ENCODE results near the gene ZNF83.
"Not testable (repeated sequence)": the region's sequence is repeated elsewhere in the genome, so short reads cannot be mapped to it uniquely, and the experiment has no call there.

ZNF83 gene

DNA sequence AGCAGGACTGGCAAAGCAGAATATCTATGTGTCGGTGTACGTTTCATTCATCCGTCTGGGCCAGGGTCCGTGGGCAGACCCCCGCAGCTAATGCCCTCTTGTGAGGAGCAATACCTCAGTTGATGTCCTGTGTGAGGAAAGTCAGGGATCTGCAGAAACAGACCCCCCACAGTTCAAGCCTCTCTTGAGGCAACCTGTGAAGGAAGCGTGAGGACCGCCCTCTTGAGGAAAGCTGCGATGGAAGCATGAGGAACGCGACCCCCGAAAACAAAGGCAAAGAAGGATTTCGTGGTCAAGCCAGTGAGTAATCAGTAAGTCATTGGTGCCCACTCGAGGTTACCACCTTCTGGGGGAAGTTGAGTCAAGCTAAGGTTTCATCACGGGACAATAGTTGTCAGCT is 20.9 kb upstream of the ZNF83 start:
- no peaks in the 10 kb centered on the region for H3K27me3 Mint-ChIP-seq
- H3K27ac Mint-ChIP-seq, result no peak overlapping the region
- H3K9me3 Mint-ChIP-seq, result peaks cover 9% of the 10 kb centered on the region
- H3K4me3 Mint-ChIP-seq, result no peak overlapping the region
- H3K36me3 Mint-ChIP-seq, result peaks cover 68% of the 10 kb centered on the region
- peaks cover 3% of the 10 kb centered on the region for H3K4me1 Mint-ChIP-seq

DNA sequence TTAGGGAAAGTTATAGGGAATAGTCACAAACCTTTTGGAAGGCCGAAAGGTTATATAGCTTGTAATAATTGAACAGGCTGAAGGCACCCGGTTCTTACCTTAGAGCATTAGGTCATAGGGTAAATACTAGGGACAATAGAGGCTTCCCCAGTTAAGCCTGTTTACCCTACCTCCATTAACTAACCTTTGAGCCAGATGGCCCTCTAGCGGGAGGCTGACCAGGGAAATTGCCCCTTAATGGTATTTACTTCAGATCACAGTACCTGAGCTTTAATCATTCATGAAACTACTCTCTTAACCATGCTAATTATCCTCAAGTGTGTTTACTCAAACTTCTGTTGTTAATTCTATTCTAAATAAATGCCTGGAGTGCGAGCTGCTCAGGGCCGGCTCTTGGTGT is 20.4 kb upstream of the ZNF83 start:
- Mint-ChIP-seq H3K27ac (no peak overlapping the region), H3K4me3 (no peak overlapping the region), H3K36me3 (peaks cover 72% of the 10 kb centered on the region), H3K9me3 (peaks cover 13% of the 10 kb centered on the region), H3K4me1 (peaks cover 3% of the 10 kb centered on the region), H3K27me3 (no peaks in the 10 kb centered on the region)

DNA sequence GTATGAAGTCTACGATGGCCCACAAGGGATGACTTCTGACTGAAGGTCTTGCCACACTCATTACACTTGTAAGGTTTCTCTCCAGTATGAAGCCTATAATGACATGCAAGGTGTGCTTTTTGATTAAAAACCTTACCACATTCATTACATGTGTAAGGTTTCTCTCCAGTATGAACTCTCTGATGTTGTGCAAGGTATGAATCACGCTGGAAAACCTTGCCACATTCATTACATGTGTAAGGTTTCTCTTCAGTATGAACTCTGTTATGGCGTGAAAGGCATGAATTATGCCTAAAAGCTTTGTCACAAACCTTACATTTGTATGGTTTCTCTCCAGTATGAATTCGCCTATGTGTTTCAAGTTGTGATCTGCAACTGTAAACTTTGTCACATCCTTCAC is 15.0 kb upstream of the ZNF83 start:
- Mint-ChIP-seq H3K9me3 (peaks cover 38% of the 10 kb centered on the region), H3K27me3 (no peaks in the 10 kb centered on the region), H3K36me3 (peaks cover 71% of the 10 kb centered on the region), H3K27ac (no peak overlapping the region), H3K4me3 (no peak overlapping the region), H3K4me1 (no peaks in the 10 kb centered on the region)

DNA sequence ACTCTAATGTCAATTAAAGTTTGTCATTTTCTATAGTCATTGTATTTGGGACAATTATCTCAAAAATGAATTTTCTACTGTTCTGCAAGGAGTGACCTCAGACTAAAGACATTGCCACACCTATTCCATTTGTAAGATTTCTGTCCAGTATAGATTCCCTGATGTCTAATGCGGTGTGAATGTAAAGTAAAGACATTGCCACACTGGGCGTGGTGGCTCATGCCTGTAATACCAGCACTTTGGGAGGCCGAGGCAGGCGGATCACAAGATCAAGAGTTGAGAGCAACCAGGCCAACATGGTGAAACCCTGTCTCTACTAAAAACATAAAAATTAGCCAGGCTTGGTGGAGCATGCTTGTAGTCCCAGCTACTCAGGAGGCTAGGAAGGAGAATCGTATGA is 13.8 kb upstream of the ZNF83 start:
- Mint-ChIP-seq H3K27me3 (no peaks in the 10 kb centered on the region), H3K4me3 (no peak overlapping the region), H3K4me1 (no peaks in the 10 kb centered on the region), H3K36me3 (peaks cover 72% of the 10 kb centered on the region), H3K27ac (no peak overlapping the region), H3K9me3 (peaks cover 38% of the 10 kb centered on the region)

DNA sequence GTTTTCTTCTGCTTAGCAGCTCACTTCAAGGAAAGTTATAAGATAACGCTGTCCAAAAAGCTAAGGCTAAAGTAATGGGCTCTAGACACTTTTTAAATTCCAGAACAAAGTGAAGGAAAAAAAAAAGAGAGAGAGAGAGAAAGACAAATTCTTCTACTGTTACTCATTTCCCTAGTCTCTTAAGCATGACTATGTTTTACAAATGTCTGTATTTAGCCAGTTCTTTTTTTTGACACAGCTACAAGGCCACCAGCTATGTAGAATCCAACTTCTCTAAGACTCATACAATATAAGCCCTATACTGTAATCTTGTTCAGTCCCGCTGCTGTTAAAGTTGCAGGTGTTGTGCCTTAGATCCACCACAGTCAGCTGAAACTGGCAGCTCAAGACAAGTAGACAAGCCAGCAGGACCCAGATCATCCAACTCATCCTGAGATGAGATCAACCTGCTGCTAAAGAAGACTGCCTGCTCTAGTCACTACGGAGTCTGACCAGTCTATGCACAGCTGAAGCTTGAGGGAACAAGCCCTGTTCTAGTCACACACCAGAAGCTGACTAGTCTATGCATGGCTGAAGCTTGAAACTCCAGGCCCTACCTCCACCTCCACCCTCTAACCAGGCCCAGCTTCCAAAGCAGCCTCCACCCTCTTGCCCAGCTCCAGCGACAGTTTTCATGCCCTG is 10.3 kb upstream of the ZNF83 start:
- Mint-ChIP-seq H3K27me3 (no peaks in the 10 kb centered on the region), H3K4me1 (no peaks in the 10 kb centered on the region), H3K4me3 (no peak overlapping the region), H3K9me3 (peaks cover 24% of the 10 kb centered on the region), H3K27ac (peak overlapping the region; percentile 59), H3K36me3 (peaks cover 52% of the 10 kb centered on the region)

DNA sequence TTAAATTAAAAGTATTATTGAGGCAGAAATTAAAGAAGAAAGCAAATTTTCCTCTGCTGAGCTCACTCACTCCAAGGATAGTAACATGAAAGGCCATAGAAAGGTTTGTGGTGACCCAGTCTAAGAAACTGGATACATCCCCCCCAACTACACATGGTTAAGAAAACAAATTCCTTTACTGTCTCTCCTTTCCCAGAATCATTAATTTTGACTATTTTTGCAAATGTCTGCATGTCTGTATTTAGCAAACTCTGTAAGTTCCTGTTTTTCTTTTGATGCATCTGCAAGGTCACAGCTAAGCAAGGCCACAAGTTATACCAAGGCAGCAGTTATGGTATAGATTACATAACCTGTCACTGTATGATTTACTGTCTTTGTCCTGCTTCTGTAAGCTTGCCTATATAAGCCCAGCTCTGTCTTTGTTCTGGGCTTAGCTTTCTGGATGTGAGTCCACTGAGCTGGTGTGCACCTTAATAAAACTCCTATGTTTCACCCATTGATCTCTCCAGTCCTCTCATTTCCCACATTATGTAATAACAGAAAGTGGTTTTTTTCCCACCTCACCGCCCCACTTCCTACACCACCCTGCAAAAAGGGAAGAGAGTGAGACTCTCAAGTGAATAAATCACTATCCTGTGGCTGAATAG is 8.5 kb upstream of the ZNF83 start:
- H3K4me1 Mint-ChIP-seq, result no peaks in the 10 kb centered on the region
- H3K36me3 Mint-ChIP-seq, result peaks cover 39% of the 10 kb centered on the region
- no peak overlapping the region for H3K4me3 Mint-ChIP-seq
- H3K27ac Mint-ChIP-seq, result no peak overlapping the region
- no peaks in the 10 kb centered on the region for H3K27me3 Mint-ChIP-seq
- peaks cover 15% of the 10 kb centered on the region for H3K9me3 Mint-ChIP-seq

DNA sequence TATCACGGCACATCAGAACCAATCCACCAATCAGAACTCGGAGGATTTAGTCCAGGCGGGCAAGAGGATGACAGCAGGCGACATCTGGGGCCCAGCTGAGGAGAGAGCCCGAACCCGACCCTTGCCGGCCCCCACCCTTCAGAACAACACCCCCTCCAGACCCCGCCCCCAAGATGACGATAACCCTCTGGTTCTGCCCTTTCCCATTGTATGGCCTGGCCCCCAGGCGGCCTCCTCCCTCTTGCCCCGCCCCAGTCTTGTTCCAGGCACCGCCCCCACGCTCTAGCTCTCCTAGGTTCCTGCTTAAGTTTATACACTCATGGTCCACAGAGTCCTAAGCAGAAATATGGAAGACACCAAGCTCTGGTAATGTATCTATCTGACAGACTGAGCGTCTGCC is 2.8 kb upstream of the ZNF83 start:
- Mint-ChIP-seq H3K27ac (no peak overlapping the region), H3K36me3 (peaks cover 16% of the 10 kb centered on the region), H3K4me3 (no peak overlapping the region), H3K27me3 (no peaks in the 10 kb centered on the region), H3K9me3 (peaks cover 13% of the 10 kb centered on the region), H3K4me1 (peaks cover 19% of the 10 kb centered on the region)

DNA sequence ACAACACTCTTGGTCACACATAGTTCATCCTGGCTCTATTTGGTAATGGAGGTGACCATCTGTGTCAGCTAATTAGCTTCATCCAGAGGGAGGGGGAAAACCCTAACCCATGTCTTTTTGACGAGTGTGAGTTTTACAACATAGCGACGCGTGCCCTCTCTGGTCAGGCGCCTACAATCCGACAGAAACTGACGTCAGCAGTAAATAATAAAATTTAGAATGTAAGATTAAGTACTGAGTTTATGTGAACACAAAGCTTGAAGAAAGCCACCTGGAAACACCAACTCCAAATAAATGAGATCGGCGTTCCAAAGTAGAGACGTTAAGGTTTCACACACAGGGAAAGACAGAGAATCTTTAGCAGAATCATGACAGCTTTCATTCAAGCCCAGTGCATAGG is 1.8 kb upstream of the ZNF83 start:
- H3K9me3 Mint-ChIP-seq, result peaks cover 13% of the 10 kb centered on the region
- H3K27me3 Mint-ChIP-seq, result no peaks in the 10 kb centered on the region
- H3K4me1 Mint-ChIP-seq, result peaks cover 19% of the 10 kb centered on the region
- no peak overlapping the region for H3K27ac Mint-ChIP-seq
- H3K36me3 Mint-ChIP-seq, result peaks cover 16% of the 10 kb centered on the region
- no peak overlapping the region for H3K4me3 Mint-ChIP-seq

DNA sequence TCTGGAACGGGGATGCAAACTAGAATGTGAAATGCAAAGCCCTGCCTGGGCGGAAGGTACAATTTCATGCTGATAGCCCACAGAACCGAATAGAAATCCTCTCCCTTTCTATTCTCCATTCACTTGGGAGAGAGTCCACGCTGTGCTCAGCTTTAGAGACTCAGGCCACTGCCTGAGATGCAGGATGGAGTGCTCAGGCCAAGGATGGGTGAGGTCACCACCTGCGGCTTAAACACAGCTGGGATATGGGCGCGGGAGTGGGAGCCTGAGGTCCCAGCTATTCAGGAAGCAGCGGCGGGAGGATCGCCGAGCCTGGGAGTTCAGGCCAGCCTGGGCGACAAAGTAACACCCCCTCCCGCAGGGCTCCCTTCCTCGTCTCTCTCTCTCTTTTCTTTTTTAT is 446 bp upstream of the ZNF83 start:
- peak overlapping the region; percentile 99 for H3K4me3 Mint-ChIP-seq
- H3K9me3 Mint-ChIP-seq, result peaks cover 13% of the 10 kb centered on the region
- H3K4me1 Mint-ChIP-seq, result peaks cover 19% of the 10 kb centered on the region
- H3K36me3 Mint-ChIP-seq, result peaks cover 18% of the 10 kb centered on the region
- H3K27ac Mint-ChIP-seq, result no peak overlapping the region
- no peaks in the 10 kb centered on the region for H3K27me3 Mint-ChIP-seq

DNA sequence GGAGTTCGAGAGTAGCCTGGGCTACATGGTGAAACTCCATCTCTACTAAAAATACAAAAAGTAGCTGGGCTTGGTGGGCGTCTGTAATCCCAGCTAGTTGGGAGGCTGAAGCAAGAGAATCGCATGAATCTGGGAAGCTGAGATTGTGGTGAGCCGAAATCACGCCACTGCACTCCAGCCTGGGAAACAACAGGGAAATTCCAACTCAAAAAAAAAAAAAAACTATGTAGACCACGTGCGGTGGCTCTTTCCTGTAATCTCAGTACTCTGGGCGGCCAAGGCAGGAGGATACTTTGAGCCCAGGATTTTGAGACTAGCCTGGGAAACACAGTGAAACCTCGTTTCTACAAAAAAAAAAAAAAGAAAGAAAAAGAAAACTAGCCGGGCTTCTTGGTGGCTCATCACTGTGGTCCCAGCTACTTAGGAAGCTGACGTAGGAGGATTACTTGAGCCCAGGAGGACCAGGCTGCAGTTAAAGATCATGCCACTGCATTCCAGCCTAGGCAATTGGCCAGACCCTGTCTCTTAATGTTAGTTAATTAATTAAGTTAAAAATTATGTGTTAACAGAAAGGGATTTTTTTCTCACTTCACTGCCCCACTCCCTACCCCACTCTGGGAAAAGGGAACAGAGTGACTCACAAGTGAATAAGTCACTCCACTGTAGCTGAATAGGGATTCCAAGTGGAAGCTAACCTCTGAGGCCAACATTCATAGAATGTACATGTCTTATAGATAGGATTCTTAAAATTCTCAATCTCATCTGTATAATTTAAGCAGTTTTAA is 2.2 kb downstream of the ZNF83 start:
- H3K4me3 Mint-ChIP-seq, result peak overlapping the region; percentile 99
- peaks cover 30% of the 10 kb centered on the region for H3K4me1 Mint-ChIP-seq
- H3K36me3 Mint-ChIP-seq, result peaks cover 23% of the 10 kb centered on the region
- H3K9me3 Mint-ChIP-seq, result peaks cover 8% of the 10 kb centered on the region
- H3K27ac Mint-ChIP-seq, result no peak overlapping the region
- H3K27me3 Mint-ChIP-seq, result no peaks in the 10 kb centered on the region

DNA sequence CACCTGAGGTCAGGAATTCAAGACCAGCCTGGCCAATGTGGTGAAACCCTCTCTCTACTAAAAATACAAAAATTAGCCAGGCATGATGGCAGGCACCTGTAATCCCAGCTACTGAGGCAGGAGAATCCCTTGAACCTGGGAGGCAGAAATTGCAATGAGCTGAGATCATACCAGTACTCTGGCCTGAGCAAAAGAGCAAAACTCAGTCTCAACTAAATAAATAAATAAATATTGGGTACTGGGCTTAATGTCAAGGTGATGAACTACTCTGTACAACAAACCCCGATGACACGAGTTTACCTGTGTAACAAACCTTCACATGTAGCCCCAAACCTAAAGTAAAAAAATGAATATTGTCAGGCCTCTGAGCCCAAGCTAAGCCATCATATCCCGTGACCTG is 10.7 kb downstream of the ZNF83 start:
- H3K27me3 Mint-ChIP-seq, H3K9me3 Mint-ChIP-seq, H3K4me3 Mint-ChIP-seq, H3K27ac Mint-ChIP-seq: not testable (repeated sequence)
- peaks cover 19% of the 10 kb centered on the region for H3K4me1 Mint-ChIP-seq
- H3K36me3 Mint-ChIP-seq, result peaks cover 41% of the 10 kb centered on the region

DNA sequence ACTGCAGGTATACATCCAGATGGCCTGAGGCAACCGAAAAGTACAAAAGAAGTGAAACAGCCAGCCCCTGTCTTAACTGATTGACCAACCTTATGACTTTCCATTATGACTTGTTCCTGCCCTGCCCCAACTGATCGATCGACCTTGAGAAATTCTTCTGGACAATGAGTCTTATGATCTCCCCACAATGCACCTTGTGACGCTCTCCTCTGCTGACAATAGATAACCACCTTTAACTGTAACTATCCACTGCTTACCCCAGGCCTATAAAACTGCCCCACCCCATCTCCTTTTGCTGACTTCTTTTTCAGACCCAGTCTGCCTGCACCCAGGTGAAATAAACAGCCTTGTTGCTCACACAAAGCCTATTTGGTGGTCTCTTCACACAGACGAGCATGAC is 11.2 kb downstream of the ZNF83 start:
- no peak overlapping the region for H3K27ac Mint-ChIP-seq
- peaks cover 17% of the 10 kb centered on the region for H3K4me1 Mint-ChIP-seq
- no peak overlapping the region for H3K4me3 Mint-ChIP-seq
- H3K27me3 Mint-ChIP-seq, result no peaks in the 10 kb centered on the region
- H3K36me3 Mint-ChIP-seq, result peaks cover 44% of the 10 kb centered on the region
- peaks cover 5% of the 10 kb centered on the region for H3K9me3 Mint-ChIP-seq

DNA sequence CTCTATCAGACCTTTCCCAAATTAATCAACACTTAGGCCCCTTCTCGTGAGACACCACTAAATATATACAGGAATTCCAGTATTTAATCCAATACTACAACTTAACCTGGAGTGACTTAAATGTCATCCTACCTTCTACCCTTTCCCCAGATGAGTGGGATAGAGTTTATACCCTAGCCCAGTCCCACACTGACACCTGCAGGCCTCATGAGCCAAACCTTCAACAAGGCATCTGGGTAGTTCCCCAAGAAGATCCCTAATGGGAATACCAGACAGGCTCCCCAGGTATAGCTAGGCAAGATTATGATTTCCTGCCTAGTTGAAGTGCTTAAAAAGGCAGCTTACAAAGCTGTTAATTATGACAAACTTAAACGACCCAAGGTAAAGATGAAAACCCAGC is 15.9 kb downstream of the ZNF83 start:
- peaks cover 47% of the 10 kb centered on the region for H3K36me3 Mint-ChIP-seq
- no peak overlapping the region for H3K4me3 Mint-ChIP-seq
- peaks cover 9% of the 10 kb centered on the region for H3K4me1 Mint-ChIP-seq
- H3K27me3 Mint-ChIP-seq, result no peaks in the 10 kb centered on the region
- H3K27ac Mint-ChIP-seq, result no peak overlapping the region
- H3K9me3 Mint-ChIP-seq, result peaks cover 7% of the 10 kb centered on the region

DNA sequence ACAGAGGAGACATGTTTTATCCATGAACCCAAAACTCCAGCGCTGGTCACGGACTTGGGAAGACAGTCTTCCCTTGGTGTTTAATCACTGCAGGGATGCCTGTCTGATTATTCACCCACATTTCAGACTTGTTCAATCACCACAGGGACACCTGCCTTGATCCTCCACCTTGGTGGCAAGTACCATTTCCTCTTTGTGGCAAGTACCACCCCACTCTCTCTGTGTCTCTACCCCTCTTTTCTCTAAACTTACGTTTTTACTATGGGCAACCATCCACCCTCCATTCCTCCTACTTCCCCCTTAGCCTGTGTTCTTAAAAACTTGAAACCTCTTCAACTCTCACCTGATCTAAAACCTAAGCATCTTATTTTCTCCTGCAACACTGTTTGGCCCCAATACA is 16.8 kb downstream of the ZNF83 start:
- peaks cover 9% of the 10 kb centered on the region for H3K4me1 Mint-ChIP-seq

DNA sequence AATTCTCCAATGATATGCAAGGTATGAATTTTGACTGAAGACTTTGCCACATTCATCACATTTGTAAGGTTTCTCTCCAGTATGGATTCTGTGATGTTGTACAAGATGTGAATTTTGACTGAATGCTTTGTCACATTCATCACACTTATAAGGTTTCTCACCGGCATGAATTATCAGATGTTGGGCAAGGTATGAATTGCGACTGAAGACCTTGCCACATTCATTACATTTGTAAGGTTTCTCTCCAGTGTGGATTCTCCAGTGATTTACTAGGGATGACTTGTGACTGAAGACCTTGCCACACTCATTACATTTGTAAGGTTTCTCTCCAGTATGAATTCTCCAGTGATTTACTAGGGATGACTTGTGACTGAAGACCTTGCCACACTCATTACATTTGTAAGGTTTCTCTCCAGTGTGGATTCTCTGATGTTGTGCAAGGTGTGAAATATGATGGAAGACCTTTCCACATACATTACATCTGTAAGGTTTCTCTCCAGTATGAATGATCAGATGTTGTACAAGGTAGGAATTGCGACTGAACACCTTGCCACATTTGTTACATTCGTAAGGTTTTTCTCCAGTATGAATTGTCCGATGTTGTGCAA is 24.8 kb downstream of the ZNF83 start:
- no peak overlapping the region for H3K4me3 Mint-ChIP-seq
- no peaks in the 10 kb centered on the region for H3K27me3 Mint-ChIP-seq
- peaks cover 23% of the 10 kb centered on the region for H3K9me3 Mint-ChIP-seq
- no peak overlapping the region for H3K27ac Mint-ChIP-seq
- H3K36me3 Mint-ChIP-seq, result peaks cover 73% of the 10 kb centered on the region
- no peaks in the 10 kb centered on the region for H3K4me1 Mint-ChIP-seq

More for the DNA sequence above, 16.8 kb downstream of the ZNF83 start:
- Mint-ChIP-seq H3K36me3 (peaks cover 55% of the 10 kb centered on the region), H3K4me3 (no peak overlapping the region), H3K9me3 (peaks cover 15% of the 10 kb centered on the region), H3K27me3 (no peaks in the 10 kb centered on the region), H3K27ac (no peak overlapping the region)
